UCSD-AML1 (cell line): ENCODE data around the gene ISG15.
"Not testable (repeated sequence)": the region's sequence is repeated elsewhere in the genome, so short reads cannot be mapped to it uniquely, and the experiment has no call there.

Experiments used
- DNase-seq: peaks from one replicate; lab custom pipeline; 2025; ENCODE audit not compliant: unreplicated experiment; lab: John Stamatoyannopoulos, UW

Gene ISG15

DNA sequence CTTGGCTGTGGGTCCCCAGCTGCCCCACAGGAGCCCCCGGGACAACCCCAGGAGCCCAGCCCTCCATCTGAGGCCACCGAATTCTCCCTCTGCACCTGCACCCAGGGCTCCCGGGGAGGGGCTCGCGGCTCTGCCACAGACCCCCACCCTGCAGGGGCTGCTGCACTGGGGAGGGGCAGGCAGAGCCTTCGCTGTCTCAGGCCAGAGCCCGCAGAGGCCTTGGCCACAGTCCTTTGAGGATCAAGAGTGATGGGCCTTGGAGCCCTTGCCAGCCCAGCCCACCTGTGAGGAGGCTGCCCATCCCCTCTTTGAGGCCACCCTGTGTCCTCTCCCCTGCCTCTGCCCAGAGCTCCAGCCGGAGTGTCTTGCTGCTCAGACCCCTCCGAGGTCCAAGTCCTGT is 37.9 kb upstream of the ISG15 start:
- no peak for DNase-seq

DNA sequence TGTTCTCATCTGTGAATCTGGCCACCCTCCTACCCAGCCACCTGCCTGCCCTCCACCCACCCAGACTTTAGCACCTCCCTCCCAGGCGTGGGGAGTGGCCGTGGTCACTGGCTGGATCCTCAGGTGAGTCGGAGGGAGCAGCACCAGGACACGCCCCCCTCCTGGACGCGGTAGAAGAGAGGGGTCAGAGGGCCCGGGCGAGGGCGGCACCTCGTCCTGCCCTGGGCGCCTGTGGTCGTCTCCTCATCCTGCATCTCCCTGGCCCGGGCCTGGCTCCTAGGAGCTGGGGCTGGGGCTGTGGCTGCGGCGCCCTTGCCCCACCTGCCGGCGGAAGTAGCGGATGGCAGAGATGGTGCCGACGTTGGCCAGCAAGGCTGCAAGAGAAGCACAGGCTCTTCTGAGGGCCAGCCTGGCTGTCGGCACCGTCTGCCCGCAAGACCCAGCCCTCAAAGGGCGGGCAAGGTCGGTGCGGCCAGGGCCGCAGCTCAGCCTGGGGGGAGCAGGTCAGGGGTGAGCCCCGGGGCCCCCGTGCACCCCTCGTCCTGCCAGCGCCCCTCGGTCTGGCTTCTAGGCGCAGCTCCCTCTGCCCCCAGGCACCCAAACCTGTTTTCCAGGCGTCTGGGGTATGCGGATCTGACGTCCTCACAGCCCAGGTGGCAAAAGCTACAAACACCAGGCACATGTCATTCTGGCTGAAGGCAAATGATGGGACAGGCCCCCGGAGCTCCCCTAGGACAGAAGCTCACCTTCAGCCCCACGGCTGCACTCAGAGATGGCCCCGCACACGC is 37.2 kb upstream of the ISG15 start:
- DNase-seq, result peak; percentile 64

DNA sequence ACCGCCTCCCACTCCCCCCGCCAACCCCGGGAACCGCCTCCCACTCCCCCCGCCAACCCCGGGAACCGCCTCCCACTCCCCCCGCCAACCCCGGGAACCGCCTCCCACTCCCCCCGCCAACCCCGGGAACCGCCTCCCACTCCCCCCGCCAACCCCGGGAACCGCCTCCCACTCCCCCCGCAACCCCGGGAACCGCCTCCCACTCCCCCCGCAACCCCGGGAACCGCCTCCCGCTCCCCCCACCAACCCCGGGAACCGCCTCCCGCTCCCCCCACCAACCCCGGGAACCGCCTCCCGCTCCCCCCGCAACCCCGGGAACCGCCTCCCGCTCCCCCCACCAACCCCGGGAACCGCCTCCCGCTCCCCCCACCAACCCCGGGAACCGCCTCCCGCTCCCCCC is 36.5 kb upstream of the ISG15 start:
- DNase-seq, result not testable (repeated sequence)

DNA sequence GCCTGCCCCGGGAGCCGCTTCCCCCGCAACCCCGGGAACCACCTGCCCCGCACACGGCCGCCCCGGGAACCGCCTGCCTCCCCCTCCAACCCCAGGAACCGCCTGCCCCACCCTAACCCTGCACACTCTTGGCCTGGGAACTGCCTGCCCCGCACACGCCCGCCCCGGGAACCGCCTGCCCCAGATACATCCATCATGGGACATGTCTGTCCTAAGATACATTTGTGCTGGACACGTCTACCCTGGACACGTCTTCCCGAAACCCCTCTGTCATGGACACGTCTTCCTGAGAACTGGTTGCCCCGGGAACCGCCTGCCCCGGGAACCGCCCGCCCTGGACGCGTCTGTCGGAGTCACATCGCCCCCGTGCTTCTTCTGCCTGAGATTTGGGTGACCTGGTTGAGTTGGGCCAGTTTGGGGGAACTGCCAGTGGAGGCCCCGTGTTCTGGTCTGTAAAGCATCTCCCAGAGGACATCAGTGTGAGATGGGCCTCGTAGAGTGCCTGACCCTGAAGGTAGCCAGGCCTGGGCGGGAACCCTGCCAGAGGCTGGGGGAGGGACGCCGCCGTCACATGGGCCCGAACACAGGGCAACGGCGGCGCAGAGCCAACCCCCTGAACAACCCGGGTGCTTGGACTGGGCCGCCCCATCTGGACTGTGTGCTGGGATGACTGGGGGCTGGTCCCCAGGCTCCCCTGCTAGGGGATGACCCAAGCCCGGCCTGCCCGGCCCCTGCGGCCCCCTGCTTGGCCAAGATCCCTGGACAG is 35.0 kb upstream of the ISG15 start:
- no peak for DNase-seq

DNA sequence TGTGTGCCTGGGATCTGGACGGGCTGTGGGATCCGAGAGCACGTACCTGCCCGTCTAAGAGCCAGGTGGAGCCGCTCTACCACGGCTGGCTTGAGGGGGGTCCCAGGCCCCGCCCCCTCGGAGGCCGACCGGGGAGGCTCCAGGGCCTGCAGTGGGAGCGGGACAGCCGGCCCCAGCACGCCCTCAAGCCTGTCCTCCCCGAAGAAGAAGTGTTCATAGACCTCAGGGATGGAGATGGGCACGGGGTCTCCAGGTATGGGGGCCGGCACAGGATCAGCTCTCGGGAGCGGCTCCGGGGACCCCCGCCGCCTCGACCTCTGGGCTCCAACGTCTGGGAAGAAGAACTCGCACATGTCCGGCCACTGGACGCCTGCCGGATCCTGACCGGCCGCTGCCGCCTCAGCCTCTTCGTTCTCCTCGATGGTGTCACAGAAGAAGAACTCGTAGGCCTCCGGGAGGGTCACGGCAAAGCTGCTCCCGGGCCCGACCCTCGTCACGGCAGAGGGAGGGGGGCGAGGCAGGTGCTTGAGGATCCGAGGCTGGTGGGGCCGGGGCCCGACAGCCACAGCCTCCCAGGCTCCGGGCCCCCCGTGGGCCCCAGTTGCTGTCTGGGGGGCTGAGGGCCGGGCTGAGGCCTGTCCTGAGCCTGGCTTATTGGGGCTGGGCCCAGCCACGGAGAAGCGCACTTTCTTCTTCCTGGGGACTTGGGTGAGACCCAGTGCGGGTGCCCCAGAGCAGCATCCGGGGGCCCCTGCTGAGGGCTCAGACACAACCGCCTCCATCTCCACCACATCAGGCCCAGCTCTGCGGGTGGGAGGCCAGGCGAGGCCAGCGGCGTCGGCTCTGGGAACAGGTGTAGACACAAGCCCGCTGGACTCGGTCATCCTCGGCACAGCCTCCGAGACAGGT is 34.2 kb upstream of the ISG15 start:
- DNase-seq, result no peak

DNA sequence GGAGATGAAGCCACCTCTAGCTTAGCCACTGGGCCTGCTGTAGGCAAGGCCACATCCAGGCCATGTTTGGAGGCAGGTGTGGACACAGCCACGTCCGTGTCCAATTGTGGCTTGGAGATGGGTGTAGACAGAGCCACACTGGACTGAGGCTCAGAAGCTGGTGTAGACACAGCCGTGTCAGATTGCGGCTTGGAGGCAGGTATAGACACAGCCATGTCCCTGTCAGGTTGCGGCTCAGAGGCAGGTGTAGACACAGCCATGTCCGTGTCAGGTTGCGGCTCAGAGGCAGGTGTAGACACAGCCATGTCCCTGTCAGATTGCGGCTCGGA is 33.6 kb upstream of the ISG15 start:
- DNase-seq, result no peak

DNA sequence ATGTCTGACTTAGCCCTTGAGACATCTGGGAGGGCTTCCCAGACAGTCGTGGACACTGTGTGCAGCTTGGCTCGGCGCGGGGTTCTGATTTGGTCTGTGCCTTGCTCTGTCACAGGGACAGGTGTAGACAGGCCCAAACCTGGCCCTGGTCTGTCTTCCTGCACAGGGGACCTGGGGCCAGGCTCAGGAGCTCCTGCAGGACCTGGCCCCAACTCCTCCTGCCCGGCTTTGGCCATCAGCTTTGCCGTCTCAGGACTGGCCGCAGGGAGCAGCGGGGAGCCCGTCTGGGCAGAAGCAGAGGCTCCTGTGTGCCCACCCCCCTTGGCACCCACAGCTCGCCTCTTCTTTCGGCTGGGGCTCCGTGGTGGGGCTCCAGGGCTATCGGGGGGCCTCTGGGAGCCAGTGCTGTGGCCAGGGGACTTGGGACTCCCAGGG is 33.1 kb upstream of the ISG15 start:
- DNase-seq, result no peak

DNA sequence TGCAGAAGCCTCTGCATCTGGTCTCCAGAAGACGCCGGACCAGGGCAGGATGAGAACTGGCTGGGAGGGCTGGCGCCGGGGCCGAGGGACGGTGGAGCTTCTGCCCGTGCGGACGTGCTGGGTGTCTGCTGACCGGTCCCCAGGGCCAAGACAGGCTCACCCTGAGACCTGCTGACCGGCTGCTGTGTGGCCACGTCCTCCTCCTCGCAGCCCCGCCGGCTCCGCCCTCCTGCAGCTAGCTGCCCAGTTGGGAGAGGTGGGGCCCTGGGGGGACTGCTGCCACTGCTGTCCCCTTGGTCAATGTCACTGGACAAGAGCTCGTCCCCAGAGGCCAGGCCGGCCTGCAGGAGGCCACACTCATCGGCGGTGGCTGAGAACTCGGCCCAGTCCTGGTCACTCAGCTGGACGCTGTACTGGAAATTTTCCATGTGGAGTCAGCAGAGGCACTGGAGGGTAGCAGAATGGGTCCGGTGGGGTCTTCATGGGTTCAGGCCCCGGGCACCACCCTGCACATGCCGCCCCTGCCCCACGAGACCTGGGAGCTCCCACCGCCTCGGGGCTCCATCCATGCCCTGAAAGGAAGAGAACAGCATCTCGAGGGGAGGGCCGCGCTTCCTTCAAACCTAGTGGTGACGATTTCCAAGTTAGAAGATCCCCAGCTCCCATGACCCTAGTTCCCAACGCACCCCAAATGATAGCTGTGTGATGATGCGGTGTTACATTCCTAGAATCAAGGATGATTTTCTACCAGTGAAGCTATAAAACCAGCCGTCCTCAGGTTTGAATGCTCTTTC is 32.5 kb upstream of the ISG15 start:
- DNase-seq, result no peak

DNA sequence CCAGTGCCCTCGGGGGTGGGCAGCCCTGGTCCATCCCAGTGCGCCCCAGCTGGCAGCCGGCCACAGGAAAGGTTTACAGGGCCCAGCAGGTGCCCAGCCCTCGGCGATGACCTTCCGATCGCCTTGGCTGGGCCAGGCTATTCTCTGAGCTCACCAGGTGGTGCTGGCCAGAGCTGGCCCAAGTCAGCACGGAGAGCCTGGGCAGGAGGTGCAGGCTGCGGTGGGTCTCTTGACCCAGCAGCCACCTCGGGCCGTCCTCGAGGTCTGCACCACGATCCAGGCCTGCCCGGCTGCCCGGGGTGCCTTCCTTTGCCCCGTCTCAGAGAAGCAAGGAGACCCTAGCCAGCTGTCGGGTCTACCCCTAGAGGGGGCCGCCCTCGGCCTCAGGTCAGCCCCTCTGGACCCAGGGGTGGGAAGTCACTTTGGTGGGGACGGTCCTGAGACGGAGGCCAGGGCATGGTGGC is 31.8 kb upstream of the ISG15 start:
- DNase-seq, result no peak

DNA sequence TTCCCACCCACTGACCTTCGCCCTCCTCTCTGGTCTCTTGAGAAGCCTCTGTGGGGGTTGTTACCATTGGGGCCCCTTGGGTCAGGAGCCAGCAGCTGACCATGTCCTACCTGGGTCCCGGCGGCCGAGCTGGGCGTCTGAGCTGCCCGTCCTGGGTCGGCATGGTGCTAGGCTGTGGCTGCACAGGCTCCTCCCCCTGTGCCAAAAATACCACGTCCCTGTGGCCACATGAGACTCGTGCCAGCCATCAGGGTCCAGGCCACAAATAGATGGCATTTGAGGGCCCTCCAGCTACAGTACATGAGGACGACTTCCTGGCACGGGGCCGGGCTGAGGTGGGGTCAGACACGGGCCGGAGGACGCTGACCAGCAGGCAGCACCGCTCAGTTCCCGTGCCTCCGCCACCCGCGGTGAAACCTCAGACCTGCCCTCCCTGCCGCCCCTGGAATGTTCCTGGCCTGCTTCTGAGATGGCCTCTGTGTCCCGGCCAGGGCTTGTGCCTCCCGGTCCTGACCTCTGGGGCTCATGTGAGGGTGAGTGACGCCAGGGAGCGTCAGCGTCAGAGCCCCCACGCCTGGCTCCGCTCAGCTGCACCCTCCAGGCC is 31.2 kb upstream of the ISG15 start, which contains the start of gene PERM1:
PERM1 (minus strand) TSS at position 139 of the 604 bp plus-strand sequence. CDS start 1,064 bp downstream, outside the sequence.
- DNase-seq, result no peak

DNA sequence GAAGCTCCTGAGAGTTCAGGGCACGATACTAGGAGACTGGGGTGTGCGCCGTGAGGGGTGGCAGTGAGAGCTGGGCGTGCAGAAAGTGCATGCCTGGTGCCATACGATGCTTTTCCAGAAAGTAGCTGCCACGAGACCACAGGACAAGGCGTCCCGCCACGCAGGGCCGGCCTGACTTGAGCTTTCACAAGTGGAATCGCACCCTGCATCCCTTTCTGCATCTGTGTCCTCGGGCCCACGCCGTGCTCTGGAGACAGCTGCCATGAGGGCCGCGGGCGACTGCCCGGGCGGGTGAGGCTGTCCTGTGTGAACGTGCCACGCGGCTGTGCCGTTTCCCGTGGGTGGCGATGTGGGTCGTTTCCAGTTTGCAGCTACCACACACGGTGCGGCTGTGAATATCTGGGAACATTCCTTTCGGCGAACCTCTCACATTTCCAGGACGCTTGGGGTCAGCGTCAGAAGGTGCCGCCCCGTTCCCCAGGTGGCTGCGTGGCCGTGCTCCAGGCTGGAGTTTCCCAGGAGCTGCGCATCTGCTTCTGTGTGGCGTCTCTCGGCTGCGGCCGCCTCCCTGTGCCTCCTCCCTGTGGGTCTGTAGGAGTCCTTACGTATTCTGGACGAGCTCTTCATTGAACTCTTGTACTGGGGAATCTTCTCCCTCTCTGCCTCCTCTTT is 30.4 kb upstream of the ISG15 start:
- DNase-seq, result no peak

DNA sequence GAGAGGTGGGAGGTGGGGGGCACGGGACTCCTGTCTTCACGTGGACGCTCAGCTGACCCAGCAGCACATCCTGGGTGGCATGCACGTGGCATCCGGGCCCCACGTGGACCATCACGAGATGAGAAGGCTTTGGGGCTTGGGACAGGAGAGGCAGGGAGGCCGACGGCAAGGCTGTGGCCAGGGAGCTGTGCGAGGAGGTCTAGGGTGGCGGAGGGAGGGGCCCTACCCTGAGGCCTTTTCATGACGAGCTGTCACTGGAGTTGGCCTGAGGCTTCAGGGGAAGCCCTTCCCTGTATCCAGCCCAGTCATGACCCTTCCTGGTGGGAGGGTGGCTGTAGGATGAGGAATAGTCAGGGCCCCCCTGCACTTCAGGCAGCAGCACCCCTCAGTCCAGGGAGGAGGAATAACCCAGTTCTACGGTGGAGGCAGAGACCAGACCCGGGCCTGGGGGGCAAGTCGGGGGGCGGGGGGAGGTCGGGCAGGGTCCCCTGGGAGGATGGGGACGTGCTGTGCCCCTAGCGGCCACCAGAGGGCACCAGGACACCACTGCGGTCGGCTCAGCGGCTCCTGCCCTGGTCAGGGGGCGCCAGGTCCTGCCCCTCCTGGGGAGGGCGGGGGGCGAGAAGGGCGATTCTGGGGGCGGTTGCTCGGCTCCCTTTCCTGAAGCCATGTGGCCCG is 29.4 kb upstream of the ISG15 start:
- peak; percentile 46 for DNase-seq

DNA sequence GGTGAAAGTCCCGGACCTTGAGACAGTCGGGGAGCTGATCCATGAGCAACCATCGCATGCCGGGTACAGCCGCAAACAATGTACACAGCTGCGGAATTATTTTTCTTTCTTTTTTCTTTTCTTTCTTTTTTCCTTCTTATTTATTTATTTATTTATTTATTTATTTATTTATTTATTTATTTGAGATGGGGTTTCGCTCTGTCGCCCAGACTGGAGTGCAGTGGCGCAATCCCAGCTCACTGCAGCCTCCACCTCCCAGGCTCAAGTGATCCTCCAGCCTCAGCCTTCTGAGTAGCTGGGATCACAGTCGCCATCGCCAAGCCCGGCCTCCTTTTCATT is 28.9 kb upstream of the ISG15 start:
- DNase-seq, result no peak

DNA sequence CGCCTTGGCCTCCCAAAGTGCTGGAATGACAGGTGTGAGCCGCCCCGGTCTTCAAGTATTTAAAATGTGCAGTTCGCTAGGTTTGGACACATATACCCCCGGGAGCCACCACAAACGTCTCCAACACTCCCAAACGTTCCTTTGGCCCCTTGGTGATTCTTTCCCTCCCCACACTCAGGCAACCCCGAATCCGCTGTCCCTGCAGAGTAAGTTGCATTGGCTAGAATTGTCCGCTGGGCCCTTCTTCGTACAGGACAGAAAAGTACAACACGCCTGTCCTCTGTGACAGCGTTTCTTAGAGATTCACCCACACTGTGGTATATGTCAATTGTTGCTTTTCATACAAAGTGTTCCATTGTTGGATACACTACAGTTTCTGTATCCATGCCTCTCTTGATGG is 28.2 kb upstream of the ISG15 start:
- no peak for DNase-seq

DNA sequence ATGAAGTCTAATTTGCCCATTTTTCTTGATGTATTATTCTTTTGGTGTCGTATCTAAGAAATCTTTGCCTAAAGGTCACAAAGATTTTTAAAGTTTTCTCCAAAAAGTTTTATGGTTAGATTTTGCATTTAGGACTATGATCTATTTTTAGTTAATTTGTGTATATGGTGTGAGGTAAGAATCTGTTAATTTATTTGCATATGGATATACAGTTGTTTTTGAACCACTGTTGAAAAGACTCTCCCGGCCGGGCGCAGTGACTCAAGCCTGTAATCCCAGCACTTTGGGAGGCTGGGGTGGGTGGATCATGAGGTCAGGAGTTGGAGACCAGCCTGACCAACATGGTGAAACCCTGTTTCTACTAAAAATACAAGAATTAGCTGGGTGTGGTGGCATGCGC is 25.2 kb upstream of the ISG15 start:
- DNase-seq, result not testable (repeated sequence)

DNA sequence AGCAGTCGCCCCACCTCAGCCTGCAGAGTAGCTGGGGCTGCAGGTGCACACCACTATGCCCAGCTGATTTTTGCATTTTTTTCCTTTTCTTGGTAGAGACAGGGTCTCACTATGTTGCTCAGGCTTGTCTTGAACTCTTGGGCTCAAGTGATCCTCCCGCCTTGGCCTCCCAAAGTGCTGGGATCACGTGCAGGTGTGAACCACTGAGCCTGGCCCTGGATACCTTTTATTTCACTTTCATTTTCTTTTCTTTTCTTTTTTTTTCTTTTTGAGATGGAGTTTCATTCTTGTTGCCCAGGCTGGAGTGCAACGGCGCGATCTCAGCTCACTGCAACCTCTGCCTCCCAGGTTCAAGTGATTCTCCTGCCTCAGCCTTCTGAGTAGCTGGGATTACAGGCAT is 22.0 kb upstream of the ISG15 start:
- DNase-seq, result not testable (repeated sequence)

DNA sequence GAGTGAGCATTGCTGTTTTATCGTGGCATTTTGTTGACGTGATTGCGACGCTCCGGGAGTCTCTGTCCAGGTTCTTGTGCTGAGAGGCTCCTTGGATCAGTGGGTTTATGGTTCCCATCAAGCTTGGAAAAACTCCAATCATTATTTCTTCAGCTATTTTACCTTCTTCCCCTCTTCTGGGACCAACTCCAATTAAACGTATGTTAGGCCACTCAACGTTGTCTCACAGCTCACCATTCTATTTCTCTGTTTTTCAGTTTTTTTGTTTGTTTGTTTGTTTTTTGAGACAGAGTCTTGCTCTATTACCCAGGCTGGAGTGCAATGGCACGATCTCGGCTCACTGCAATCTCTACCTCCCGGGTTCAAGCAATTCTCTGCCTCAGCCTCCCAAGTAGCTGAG is 21.4 kb upstream of the ISG15 start:
- no peak for DNase-seq

DNA sequence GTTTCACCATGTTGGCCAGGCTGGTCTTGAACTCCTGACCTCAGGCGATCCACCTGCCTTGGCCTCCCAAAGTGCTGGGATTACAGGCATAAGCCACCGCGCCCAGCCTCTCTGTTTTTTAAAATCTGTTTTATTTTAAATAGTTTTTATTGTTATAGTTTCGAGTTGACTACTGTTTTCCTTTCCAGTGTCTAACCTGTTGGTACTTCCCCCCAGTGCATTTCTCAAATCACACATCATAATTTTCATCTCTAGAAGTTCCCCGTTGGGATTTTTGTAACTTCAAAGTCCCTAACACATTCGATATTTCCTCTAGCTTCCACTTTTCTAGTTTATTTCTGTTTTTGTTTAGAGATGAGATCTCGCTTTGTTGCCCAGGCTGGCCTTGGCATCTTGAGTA is 20.9 kb upstream of the ISG15 start:
- DNase-seq, result no peak

DNA sequence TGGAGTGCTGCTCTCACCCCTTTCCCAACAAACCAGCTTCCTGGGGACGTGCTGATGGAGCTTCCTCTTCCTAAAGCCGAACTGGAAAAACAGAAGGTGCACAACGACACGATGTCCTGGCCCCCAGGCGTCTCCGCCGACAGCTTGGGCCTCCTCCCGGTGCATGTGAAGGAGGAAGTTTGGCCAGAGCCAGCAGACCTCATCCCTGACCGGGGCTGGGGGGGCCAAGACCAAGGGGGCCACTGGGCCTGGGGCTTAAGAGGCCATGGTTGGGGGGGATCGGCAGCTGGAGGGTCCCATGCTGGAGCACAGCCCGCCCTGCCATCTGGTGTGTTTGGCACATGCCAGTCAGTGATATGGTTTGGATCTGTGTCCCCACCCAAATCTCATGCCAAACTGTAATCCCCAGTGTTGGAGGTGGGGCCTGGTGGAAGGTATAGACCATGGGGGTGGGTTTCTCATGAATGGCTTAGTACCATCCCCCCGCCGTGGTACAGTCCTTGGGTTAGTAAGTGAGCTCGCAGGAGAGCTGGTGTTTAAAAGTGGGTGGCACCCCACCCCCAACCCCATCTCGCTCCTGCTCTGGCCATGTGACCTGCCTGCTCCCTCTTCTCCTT is 19.8 kb upstream of the ISG15 start:
- DNase-seq, result no peak
